Esophagus squamous epithelium (tissue), 5 donors: ENCODE results near the gene TEX51. TPM values are rescaled to one million over a fixed set of nuclear protein-coding genes. Genes with fewer than 3 reads are reported as not detected.

Experiments used
- DNase-seq: peaks from one replicate; lab custom pipeline; 2025; lab: John Stamatoyannopoulos, UW
- H3K27ac ChIP-seq, 4 donors: fragments of 200-600 bp; sonication (generic); one replicate each; pipeline ENCODE4 v1.5.1; 2016 to 2019; ENCODE audit warnings: mild to moderate bottlenecking in 1 of 4
- H3K27me3 ChIP-seq, 4 donors: fragments of 200-600 bp; sonication (generic); 1 replicate in 3 of 4; 2 replicates in 1 of 4; pipeline versions ENCODE4 v1.5.1 to v1.6.0; 2017 to 2021; ENCODE audit warnings: antibody characterized with exemption in 1 of 4
- H3K36me3 ChIP-seq, 3 donors: fragments of 200-600 bp; sonication (generic); one replicate each; pipeline ENCODE4 v1.5.1; 2016 to 2019
- H3K4me1 ChIP-seq, 3 donors: fragments of 200-600 bp; sonication (generic); one replicate each; pipeline ENCODE4 v1.5.1; 2017 to 2019
- H3K4me3 ChIP-seq, 4 donors: fragments of 200-600 bp; sonication (generic); 1 replicate in 3 of 4; 2 replicates in 1 of 4; pipeline ENCODE4 v1.5.1; 2016 to 2019; ENCODE audit warnings: mild to moderate bottlenecking in 2 of 4, moderate library complexity in 1 of 4
- H3K9me3 ChIP-seq, 3 donors: fragments of 200-600 bp; sonication (generic); one replicate each; pipeline ENCODE4 v1.5.1; 2016 to 2019
- CTCF ChIP-seq, 6 experiments: fragments of 450-650 bp in 4 of 6; fragments of 200-600 bp in 2 of 6; sonication (generic) in 2 of 6; IDR thresholded peaks; one replicate each; pipeline ENCODE4 v1.5.1; 2016 to 2019; ENCODE audit warnings: antibody characterized with exemption in 6 of 6, mild to moderate bottlenecking in 4 of 6, moderate library complexity in 4 of 6
- POLR2A ChIP-seq, 4 donors: fragments of 450-650 bp; IDR thresholded peaks; one replicate each; pipeline ENCODE4 v1.6.1; 2017; ENCODE audit warnings: antibody characterized with exemption in 4 of 4, mild to moderate bottlenecking in 4 of 4, moderate library complexity in 3 of 4
- WGBS, 2 donors: methylation state at CpG; one replicate each; pipeline ENCODE4 v1.1.5; 2018; 5-methylcytosine and 5-hydroxymethylcytosine counted together
- intact Hi-C: fragments of 100-400 bp; cut with DNase I; formaldehyde crosslinking; loops from one replicate; pipeline ENCODE4 v1.15.0; 2022
- total RNA-seq, 4 donors: library from RNA; depleted of rRNA; stranded (reverse); fragments of >200 nt; gene quantifications; one replicate each; pipeline ENCODE4 v1.1.0, GENCODE V29; 2016
- donor health status: DM: yes; HTN: yes; CAD: no.

The TEX51 gene
- total RNA-seq, 4 donors from 2014 or later = not detected

- H3K4me1 ChIP-seq = no peaks in the 10 kb centered on the region
- TF ChIP-seq CTCF (IDR thresholded peaks at IDR 0.05) = no peak
- TF ChIP-seq POLR2A (IDR thresholded peaks at IDR 0.05) = no peak
- no peak overlapping the region for H3K4me3 ChIP-seq
- H3K27ac ChIP-seq = no peak overlapping the region
- no peaks in the 10 kb centered on the region for H3K27me3 ChIP-seq
- no peaks in the 10 kb centered on the region for H3K36me3 ChIP-seq
- no peak for DNase-seq
- no peaks in the 10 kb centered on the region for H3K9me3 ChIP-seq
- 82 to 84% methylated on average over 9 of the region's 10 CpGs for WGBS, 2 donors
- intact Hi-C loops = no loop called here
Measured at GRCh38 chr2:126913881-126914615, 15.4 kb downstream of the TEX51 start.

GRCh38 chr2:126914811-126915500 is 16.3 kb downstream of the TEX51 start:
- no peaks in the 10 kb centered on the region for H3K4me1 ChIP-seq
- intact Hi-C loops = no loop called here
- H3K4me3 ChIP-seq = no peak overlapping the region
- no peaks in the 10 kb centered on the region for H3K27me3 ChIP-seq
- TF ChIP-seq POLR2A (IDR thresholded peaks at IDR 0.05) = no peak
- no peak for TF ChIP-seq CTCF (IDR thresholded peaks at IDR 0.05)
- H3K27ac ChIP-seq = no peak overlapping the region
- H3K36me3 ChIP-seq = no peaks in the 10 kb centered on the region
- DNase-seq = no peak
- H3K9me3 ChIP-seq = no peaks in the 10 kb centered on the region
- WGBS, 2 donors = 83 to 89% methylated on average over 9 to 13 of the region's 14 CpGs

- H3K4me3 ChIP-seq = no peak overlapping the region
- H3K27ac ChIP-seq = no peak overlapping the region
- intact Hi-C loops = no loop called here
- DNase-seq = no peak
- H3K27me3 ChIP-seq = no peaks in the 10 kb centered on the region
- H3K36me3 ChIP-seq = no peaks in the 10 kb centered on the region
- no peak for TF ChIP-seq CTCF (IDR thresholded peaks at IDR 0.05)
- TF ChIP-seq POLR2A (IDR thresholded peaks at IDR 0.05) = no peak
- H3K4me1 ChIP-seq = no peaks in the 10 kb centered on the region
- H3K9me3 ChIP-seq = no peaks in the 10 kb centered on the region
- 75 to 79% methylated on average over 4 of the region's 4 CpGs for WGBS, 2 donors
Measured at GRCh38 chr2:126915903-126916302, 17.2 kb downstream of the TEX51 start.

GRCh38 chr2:126916744-126917143 is 18.1 kb downstream of the TEX51 start:
- 93 to 94% methylated on average over 3 to 4 of the region's 4 CpGs for WGBS, 2 donors
- no peak for DNase-seq
- TF ChIP-seq POLR2A (IDR thresholded peaks at IDR 0.05) (no peak), CTCF (IDR thresholded peaks at IDR 0.05) (no peak)
- Histone ChIP-seq H3K27ac (no peak overlapping the region), H3K4me1 (no peaks in the 10 kb centered on the region), H3K36me3 (no peaks in the 10 kb centered on the region), H3K27me3 (no peaks in the 10 kb centered on the region), H3K9me3 (no peaks in the 10 kb centered on the region), H3K4me3 (no peak overlapping the region)
- intact Hi-C loops = no loop called here

GRCh38 chr2:126921066-126921465 is 22.4 kb downstream of the TEX51 start:
- H3K36me3 ChIP-seq = no peaks in the 10 kb centered on the region
- H3K4me1 ChIP-seq = no peaks in the 10 kb centered on the region
- TF ChIP-seq POLR2A (IDR thresholded peaks at IDR 0.05) = no peak
- no peak for TF ChIP-seq CTCF (IDR thresholded peaks at IDR 0.05)
- H3K4me3 ChIP-seq = no peak overlapping the region
- 33 to 44% methylated on average over 1 of the region's 1 CpG for WGBS, 2 donors
- DNase-seq = no peak
- intact Hi-C loops = no loop called here
- H3K27ac ChIP-seq = no peak overlapping the region
- H3K9me3 ChIP-seq = no peaks in the 10 kb centered on the region
- H3K27me3 ChIP-seq = no peaks in the 10 kb centered on the region
